Endothelial cell of umbilical vein (primary cell): ENCODE measurements around the gene SMIM14. TPM values are rescaled to one million over a fixed set of nuclear protein-coding genes. Genes with fewer than 3 reads are reported as not detected.

ENCODE experiments used
- BruUV-seq: library from RNA; stranded (reverse); fragments of 400-500 nt; replicated peaks from 2 replicates; lab custom pipeline; 2021; lab: Mats Ljungman, UMichigan
- CTCF ChIA-PET: fragments of 300-600, 350-600 bp; sonication (Branson Sonifier 250); formaldehyde crosslinking; loops from one replicate; lab custom pipeline; 2021; ENCODE audit warnings: antibody characterized with exemption, inconsistent platforms; lab: Charles Lee
- POLR2A ChIA-PET: fragments of 300-600, 350-600 bp; sonication (Branson Sonifier 250); formaldehyde crosslinking; loops from one replicate; lab custom pipeline; 2021; ENCODE audit warnings: antibody characterized with exemption, inconsistent platforms; lab: Charles Lee
- DNase-seq: peaks from one replicate; pipeline ENCODE4 v3.0.0-alpha.2; 2011; ENCODE audit warnings: low read depth, low spot score
- FAIRE-seq: peaks from 2 replicates; lab custom pipeline; 2011; peaks lifted over from hg19 to GRCh38; lab: Jason Lieb, UNC
- H2AFZ ChIP-seq: 2 replicates; pipeline ENCODE4 v1.6.0; 2012; ENCODE audit warnings: low read depth, low read length, control low read depth, inconsistent platforms
- H3K27ac ChIP-seq: 2 replicates; pipeline ENCODE4 v1.5.1; 2011; ENCODE audit warnings: low read depth, mild to moderate bottlenecking, control low read depth, low read length, moderate library complexity; ENCODE audit not compliant: insufficient read depth
- H3K27me3 ChIP-seq, 2 experiments: 2 replicates each; pipeline versions ENCODE4 v1.6.0 to v1.6.1; 2011; ENCODE audit warnings: low read length in 2 of 2, mixed read lengths in 1 of 2; ENCODE audit not compliant: control insufficient read depth in 2 of 2, insufficient read depth in 2 of 2
- H3K36me3 ChIP-seq, 2 experiments: 2 replicates in 1 of 2; 3 replicates in 1 of 2; pipeline ENCODE4 v1.5.1; 2011; ENCODE audit warnings: low read length in 2 of 2, mild to moderate bottlenecking in 1 of 2, moderate library complexity in 1 of 2; ENCODE audit not compliant: control insufficient read depth in 2 of 2, insufficient read depth in 2 of 2; ENCODE audit errors: extremely low read depth in 1 of 2
- H3K4me1 ChIP-seq: 3 replicates; pipeline ENCODE4 v1.5.1; 2011; ENCODE audit warnings: mild to moderate bottlenecking, low read length; ENCODE audit not compliant: control insufficient read depth, insufficient read depth; ENCODE audit errors: extremely low read depth
- H3K4me2 ChIP-seq: 2 replicates; pipeline ENCODE4 v1.6.1; 2011; ENCODE audit warnings: low read length, control low read depth, mixed read lengths; ENCODE audit not compliant: insufficient read depth
- H3K4me3 ChIP-seq, 3 experiments: fragments of 200-600 bp in 1 of 3; sonication (generic), shearing (Covaris generic) in 1 of 3; replicated peaks in 1 of 3; 2 replicates each; pipeline ENCODE4 v1.5.1; 2011 to 2016; ENCODE audit warnings: control low read depth in 3 of 3, low read length in 3 of 3, mild to moderate bottlenecking in 2 of 3, inconsistent platforms in 1 of 3, low read depth in 1 of 3, moderate library complexity in 1 of 3; ENCODE audit not compliant: insufficient read depth in 1 of 3
- H3K79me2 ChIP-seq: 2 replicates; pipeline ENCODE4 v1.6.0; 2012; ENCODE audit warnings: low read length, inconsistent platforms; ENCODE audit not compliant: control insufficient read depth, insufficient read depth
- H3K9ac ChIP-seq: replicated peaks from 2 replicates; pipeline ENCODE3; 2011; ENCODE audit warnings: low read length, control low read depth; ENCODE audit not compliant: insufficient read depth; ENCODE audit errors: extremely low read depth
- H3K9me1 ChIP-seq: replicated peaks from 3 replicates; pipeline ENCODE4 v1.6.0; 2011; ENCODE audit warnings: mild to moderate bottlenecking, low read length; ENCODE audit not compliant: control insufficient read depth, insufficient read depth; ENCODE audit errors: extremely low read depth
- H3K9me3 ChIP-seq: replicated peaks from 2 replicates; pipeline ENCODE4 v1.5.1; 2012; ENCODE audit warnings: low read length, inconsistent platforms; ENCODE audit not compliant: control insufficient read depth, insufficient read depth
- H4K20me1 ChIP-seq: replicated peaks from 2 replicates; pipeline ENCODE3; 2011; ENCODE audit warnings: mild to moderate bottlenecking, low read length; ENCODE audit not compliant: control insufficient read depth, insufficient read depth; ENCODE audit errors: extremely low read depth
- CTCF ChIP-seq, 2 donors: IDR thresholded peaks; 1 replicate in 1 of 2; 2 replicates in 1 of 2; pipeline ENCODE4 v1.5.1; 2011; ENCODE audit warnings: low read length in 2 of 2, mild to moderate bottlenecking in 2 of 2, moderate library complexity in 2 of 2, control low read depth in 1 of 2, inconsistent platforms in 1 of 2, low read depth in 1 of 2; ENCODE audit not compliant: insufficient read depth in 1 of 2; ENCODE audit errors: extremely low read depth in 1 of 2
- EZH2 ChIP-seq: IDR thresholded peaks from 2 replicates; pipeline ENCODE4 v1.6.1; 2012; ENCODE audit warnings: borderline replicate concordance, low read depth, mild to moderate bottlenecking, moderate library complexity, low read length, inconsistent platforms; ENCODE audit not compliant: severe bottlenecking
- FOS ChIP-seq: IDR thresholded peaks from 2 replicates; pipeline ENCODE4 v1.6.1; 2011; ENCODE audit warnings: mild to moderate bottlenecking, low read length, moderate library complexity, borderline replicate concordance; ENCODE audit not compliant: insufficient read depth
- GATA2 ChIP-seq: IDR thresholded peaks from 2 replicates; pipeline ENCODE4 v1.7.0; 2011; ENCODE audit warnings: low read depth, mild to moderate bottlenecking, moderate library complexity, mixed read lengths, low read length; ENCODE audit not compliant: insufficient read length, insufficient read depth
- JUN ChIP-seq: IDR thresholded peaks from 2 replicates; pipeline ENCODE4 v1.6.1; 2011; ENCODE audit warnings: borderline replicate concordance, low read depth; ENCODE audit not compliant: insufficient read length, insufficient read depth
- MAX ChIP-seq: IDR thresholded peaks from 2 replicates; pipeline ENCODE4 v1.6.1; 2011; ENCODE audit not compliant: insufficient read depth, insufficient read length
- MYC ChIP-seq: IDR thresholded peaks from one replicate; pipeline ENCODE4 v1.6.1; 2011; ENCODE audit warnings: mild to moderate bottlenecking, low read depth, low read length
- POLR2A ChIP-seq: IDR thresholded peaks from 2 replicates; pipeline ENCODE4 v1.6.1; 2012; ENCODE audit warnings: low read depth, mild to moderate bottlenecking, control low read depth, low read length
- POLR2AphosphoS5 ChIP-seq: IDR thresholded peaks from 2 replicates; pipeline ENCODE4 v1.6.1; 2012; ENCODE audit warnings: low read depth, mild to moderate bottlenecking, control low read depth, low read length, moderate library complexity; ENCODE audit not compliant: insufficient read depth
- dilution Hi-C: fragments of 300-500 bp; cut with MboI; formaldehyde crosslinking; loops from one replicate; pipeline ENCODE4 v1.15.0; 2019; ENCODE audit warnings: low sequenced_read_pairs; ENCODE audit not compliant: extremely low pct_ligation_motif_present
- intact Hi-C: fragments of 100-400 bp; cut with micrococcal nuclease; formaldehyde crosslinking; loops from one replicate; pipeline ENCODE4 v1.10.0; 2022
- polyA plus RNA-seq, 4 experiments: library from polyadenylated mRNA; depleted of rRNA in 3 of 4; stranded (reverse) in 3 of 4; unstranded in 1 of 4; fragments of >200 nt; gene quantifications; 2 replicates each; pipeline versions ENCODE4 v1.2.1 to v1.2.3, GENCODE V29; 2011 to 2012; ENCODE audit warnings: missing spikeins in 1 of 4
- total RNA-seq: library from RNA; stranded (reverse); gene quantifications from 2 replicates; pipeline ENCODE4 v1.2.3, GENCODE V29; 2021

SMIM14 gene
- total and polyA plus RNA-seq, 2 donors (not counting 3 experiments of a cell fraction or from before 2014, with no cell fraction given) = 12.3 to 15.4 TPM

GRCh38 chr4:39608451-39608850 is 30.2 kb downstream of the SMIM14 start:
- no peak for FAIRE-seq
- no peak for TF ChIP-seq JUN
- TF ChIP-seq FOS = no peak
- no peak for TF ChIP-seq POLR2AphosphoS5
- no peak for TF ChIP-seq MYC
- no peak for TF ChIP-seq CTCF (IDR thresholded peaks at IDR 0.05; ENCODE audit: extremely low read depth in 1 of 2, insufficient read depth in 1 of 2, low read depth in 1 of 2, low read length in 2 of 2)
- no peak for TF ChIP-seq EZH2
- no peak for TF ChIP-seq GATA2
- no peak for TF ChIP-seq MAX
- TF ChIP-seq POLR2A = no peak

More at GRCh38 chr4:39608451-39608850, 30.2 kb downstream of the SMIM14 start:
- Histone ChIP-seq H2AFZ (no peak overlapping the region), H3K27ac (no peak overlapping the region), H3K4me3 (no peak overlapping the region), H3K9me1 (no peaks in the 10 kb centered on the region), H4K20me1 (no peaks in the 10 kb centered on the region), H3K9ac (no peak overlapping the region), H3K4me2 (no peak overlapping the region), H3K4me1 (peaks cover 5% of the 10 kb centered on the region), H3K27me3 (no peaks in the 10 kb centered on the region), H3K79me2 (no peaks in the 10 kb centered on the region), H3K9me3 (no peaks in the 10 kb centered on the region), H3K36me3 (no peaks in the 10 kb centered on the region)
- intact Hi-C loops = no loop called here
- no TSS peak for BruUV-seq
- dilution Hi-C loops = no loop called here
- POLR2A ChIA-PET = no interaction called here
- DNase-seq = no peak
- CTCF ChIA-PET = no interaction called here
